PC-3 (cell line): Measurements from ENCODE around the gene PIEZO2. TPM values are rescaled to one million over a fixed set of nuclear protein-coding genes. Genes with fewer than 3 reads are reported as not detected.

Source experiments
- ATAC-seq: fragments of 200-7000 bp; cut with Tn5 transposase; 2 replicates; pipeline ENCODE4 v1.9.1; 2020; ENCODE audit warnings: mild to moderate bottlenecking, moderate library complexity
- BruUV-seq: library from RNA; stranded (reverse); fragments of 400-500 nt; replicated peaks from 2 replicates; lab custom pipeline; 2021; lab: Mats Ljungman, UMichigan
- CTCF ChIA-PET: fragments of 300-600 bp; sonication (Branson Sonifier 250); formaldehyde crosslinking; loops from one replicate; lab custom pipeline; 2022; ENCODE audit warnings: antibody characterized with exemption; lab: Charles Lee
- POLR2A ChIA-PET: fragments of 300-600 bp; sonication (Branson Sonifier 250); formaldehyde crosslinking; loops from one replicate; lab custom pipeline; 2022; ENCODE audit warnings: antibody characterized with exemption; ENCODE audit not compliant: unreplicated experiment; lab: Charles Lee
- DNase-seq: peaks from one replicate; pipeline ENCODE4 v3.0.0-alpha.2; 2015
- H2AFZ ChIP-seq: fragments of 300-600 bp; sonication (generic); 2 replicates; pipeline ENCODE4 v1.6.0; 2016; ENCODE audit warnings: antibody characterized with exemption, low read length
- H3F3A ChIP-seq: fragments of 300-600 bp; sonication (generic); one replicate; pipeline ENCODE4 v1.6.0; 2017; ENCODE audit warnings: antibody characterized with exemption, low read length, control low read depth, mild to moderate bottlenecking; ENCODE audit not compliant: unreplicated experiment
- H3K27ac ChIP-seq: fragments of 300-600 bp; sonication (generic); 2 replicates; pipeline ENCODE4 v1.5.1; 2016; ENCODE audit warnings: mild to moderate bottlenecking, low read length
- H3K27me3 ChIP-seq: fragments of 300-600 bp; sonication (generic); 2 replicates; pipeline ENCODE4 v1.6.1; 2016; ENCODE audit warnings: low read length, mixed read lengths
- H3K36me3 ChIP-seq: fragments of 300-600 bp; sonication (generic); 2 replicates; pipeline ENCODE4 v1.6.1; 2016; ENCODE audit warnings: low read depth, mixed run types, low read length, mixed read lengths
- H3K4me1 ChIP-seq: fragments of 300-600 bp; sonication (generic); 2 replicates; pipeline ENCODE4 v1.5.1; 2016; ENCODE audit warnings: low read length; ENCODE audit not compliant: insufficient read depth
- H3K4me2 ChIP-seq: fragments of 300-600 bp; sonication (generic); 2 replicates; pipeline ENCODE4 v1.6.0; 2016; ENCODE audit warnings: low read length
- H3K4me3 ChIP-seq: fragments of 300-600 bp; sonication (generic); 2 replicates; pipeline ENCODE4 v1.5.1; 2016; ENCODE audit warnings: mild to moderate bottlenecking, low read length, mixed read lengths
- H3K79me2 ChIP-seq: fragments of 300-600 bp; sonication (generic); 2 replicates; pipeline ENCODE4 v1.6.1; 2017; ENCODE audit warnings: low read length, mixed read lengths
- H3K9ac ChIP-seq: fragments of 300-600 bp; sonication (generic); 2 replicates; pipeline ENCODE4 v1.6.0; 2016; ENCODE audit warnings: mild to moderate bottlenecking, low read length
- H3K9me2 ChIP-seq: fragments of 300-600 bp; sonication (generic); replicated peaks from 2 replicates; pipeline ENCODE4 v1.6.1; 2016; ENCODE audit warnings: mixed run types, low read length, mixed read lengths
- H3K9me3 ChIP-seq: fragments of 300-600 bp; sonication (generic); 2 replicates; pipeline ENCODE4 v1.6.1; 2016; ENCODE audit warnings: low read length, mixed read lengths
- H4K20me1 ChIP-seq: fragments of 300-600 bp; sonication (generic); 2 replicates; pipeline ENCODE4 v1.6.1; 2016; ENCODE audit warnings: low read length, mixed read lengths
- CTCF ChIP-seq: fragments of 300-600 bp; sonication (generic); conservative IDR thresholded peaks from 2 replicates; pipeline ENCODE4 v1.5.1; 2017; ENCODE audit warnings: antibody characterized with exemption, low read depth, mild to moderate bottlenecking, low read length
- EZH2 ChIP-seq: fragments of 300-600 bp; sonication (generic); IDR thresholded peaks from one replicate; pipeline ENCODE4 v1.6.1; 2017; ENCODE audit warnings: antibody characterized with exemption, mild to moderate bottlenecking, low read length; ENCODE audit not compliant: unreplicated experiment
- EZH2phosphoT487 ChIP-seq: fragments of 300-600 bp; sonication (generic); IDR thresholded peaks from 2 replicates; pipeline ENCODE4 v1.6.1; 2018; ENCODE audit warnings: mild to moderate bottlenecking, antibody characterized with exemption, low read length, borderline replicate concordance
- intact Hi-C: fragments of 100-400 bp; cut with micrococcal nuclease; formaldehyde crosslinking; loops from 2 replicates; pipeline ENCODE4 v1.9.0; 2023
- total RNA-seq: library from RNA; depleted of rRNA; stranded (reverse); fragments of >200 nt; gene quantifications from 2 replicates; pipeline ENCODE4 v1.2.3, GENCODE V29; 2014

Gene PIEZO2
- total RNA-seq, 1 experiment from 2014 or later: not detected

- no TSS peak for BruUV-seq
- intact Hi-C loops: no loop called here
- H4K20me1 ChIP-seq: no peaks in the 10 kb centered on the region
- H3K36me3 ChIP-seq: no peaks in the 10 kb centered on the region
- H3K4me2 ChIP-seq: no peak overlapping the region
- H3F3A ChIP-seq: no peaks in the 10 kb centered on the region
- no peak overlapping the region for H3K27ac ChIP-seq
- peaks cover 63% of the 10 kb centered on the region for H3K27me3 ChIP-seq
- no peak for TF ChIP-seq CTCF
- no peak for TF ChIP-seq EZH2phosphoT487
- no peak for TF ChIP-seq EZH2
- H3K4me3 ChIP-seq: no peak overlapping the region
- no peaks in the 10 kb centered on the region for H3K4me1 ChIP-seq
- no peaks in the 10 kb centered on the region for H3K9me2 ChIP-seq
- ChIA-PET POLR2A (no interaction called here), CTCF (no interaction called here)
- H2AFZ ChIP-seq: no peak overlapping the region
- DNase-seq (no peak), ATAC-seq (no peak)
- H3K9ac ChIP-seq: no peak overlapping the region
- no peaks in the 10 kb centered on the region for H3K79me2 ChIP-seq
- no peaks in the 10 kb centered on the region for H3K9me3 ChIP-seq
Observed at GRCh38 chr18:10690035-10690329, 459.4 kb downstream of the PIEZO2 start.

GRCh38 chr18:10689236-10690034 lies 459.9 kb downstream of the PIEZO2 start:
- ChIA-PET POLR2A (no interaction called here), CTCF (no interaction called here)
- H4K20me1 ChIP-seq: no peaks in the 10 kb centered on the region
- H3K9me3 ChIP-seq: no peaks in the 10 kb centered on the region
- no peak overlapping the region for H2AFZ ChIP-seq
- intact Hi-C loops: no loop called here
- H3K4me2 ChIP-seq: no peak overlapping the region
- H3K9me2 ChIP-seq: no peaks in the 10 kb centered on the region
- H3K27ac ChIP-seq: no peak overlapping the region
- TF ChIP-seq CTCF (no peak), EZH2phosphoT487 (no peak), EZH2 (no peak)
- no peak overlapping the region for H3K9ac ChIP-seq
- DNase-seq (no peak), ATAC-seq (no peak)
- H3K79me2 ChIP-seq: no peaks in the 10 kb centered on the region
- no TSS peak for BruUV-seq
- H3K27me3 ChIP-seq: peaks cover 64% of the 10 kb centered on the region
- no peaks in the 10 kb centered on the region for H3K36me3 ChIP-seq
- H3K4me3 ChIP-seq: no peak overlapping the region
- no peaks in the 10 kb centered on the region for H3F3A ChIP-seq
- no peaks in the 10 kb centered on the region for H3K4me1 ChIP-seq

- Histone ChIP-seq H4K20me1 (no peaks in the 10 kb centered on the region), H3K36me3 (no peaks in the 10 kb centered on the region), H3F3A (no peaks in the 10 kb centered on the region), H3K4me3 (no peak overlapping the region), H3K4me2 (no peak overlapping the region), H3K9ac (no peak overlapping the region), H3K9me2 (no peaks in the 10 kb centered on the region), H3K27ac (no peak overlapping the region), H3K9me3 (no peaks in the 10 kb centered on the region), H3K27me3 (peaks cover 63% of the 10 kb centered on the region), H3K4me1 (no peaks in the 10 kb centered on the region), H2AFZ (no peak overlapping the region), H3K79me2 (no peaks in the 10 kb centered on the region)
- ChIA-PET POLR2A (no interaction called here), CTCF (no interaction called here)
- no peak for DNase-seq
- TF ChIP-seq EZH2phosphoT487: no peak
- no peak for TF ChIP-seq CTCF
- no peak for TF ChIP-seq EZH2
- no peak for ATAC-seq
- intact Hi-C loops: no loop called here
- BruUV-seq: no TSS peak
Observed at GRCh38 chr18:10688766-10689165, 460.6 kb downstream of the PIEZO2 start.
